GM10266 (cell line): ENCODE data around the gene MYL12B.

ENCODE experiments used
- DNase-seq: peaks from one replicate; pipeline ENCODE4 v3.0.0; 2012; ENCODE audit errors: extremely low spot score
- CTCF ChIP-seq: IDR thresholded peaks from 2 replicates; pipeline ENCODE4 v1.5.1; 2012; ENCODE audit warnings: mild to moderate bottlenecking, low read depth; ENCODE audit not compliant: control insufficient read depth, insufficient read depth; ENCODE audit errors: missing control alignments

Gene MYL12B

GRCh38 chr18:3261373-3262233 lies at the start of gene MYL12B:
MYL12B (plus strand) TSS chr18:3262133; CDS start chr18:3272899, 10,766 bp downstream.
- peak; percentile 9 for TF ChIP-seq CTCF
- peak; percentile 88 for DNase-seq

- TF ChIP-seq CTCF: no peak
- no peak for DNase-seq
Observed at GRCh38 chr18:3212657-3213056, 49.3 kb upstream of the MYL12B start.

GRCh38 chr18:3213300-3214059 lies 48.5 kb upstream of the MYL12B start:
- DNase-seq: peak; percentile 61
- TF ChIP-seq CTCF: no peak

- TF ChIP-seq CTCF: no peak
- no peak for DNase-seq
Observed at GRCh38 chr18:3214855-3215637, 46.9 kb upstream of the MYL12B start.

GRCh38 chr18:3216987-3217386 lies 44.9 kb upstream of the MYL12B start:
- DNase-seq: no peak
- TF ChIP-seq CTCF: no peak

GRCh38 chr18:3217948-3218647 lies 43.8 kb upstream of the MYL12B start:
- no peak for DNase-seq

More at GRCh38 chr18:3217948-3218647, 43.8 kb upstream of the MYL12B start:
- no peak for TF ChIP-seq CTCF
